A673 (cell line): ENCODE measurements around the gene SYT7.

Experiments
- EZH2 ChIP-seq: fragments of 200-600 bp; sonication (generic); IDR thresholded peaks from 2 replicates; pipeline ENCODE4 v1.6.1; 2017; ENCODE audit warnings: borderline replicate concordance, low read depth, mild to moderate bottlenecking, mixed read lengths, antibody characterized with exemption, low read length; ENCODE audit not compliant: poor library complexity, severe bottlenecking
- TF ChIP-seq, protein P1 (sequence below): fragments of 300-800, 200-600 bp; sonication (generic); conservative IDR thresholded peaks from 2 replicates; pipeline ENCODE4 v1.5.1; 2017; ENCODE audit warnings: low read depth, mild to moderate bottlenecking, antibody characterized with exemption, low read length, moderate library complexity, mixed read lengths

DNA sequence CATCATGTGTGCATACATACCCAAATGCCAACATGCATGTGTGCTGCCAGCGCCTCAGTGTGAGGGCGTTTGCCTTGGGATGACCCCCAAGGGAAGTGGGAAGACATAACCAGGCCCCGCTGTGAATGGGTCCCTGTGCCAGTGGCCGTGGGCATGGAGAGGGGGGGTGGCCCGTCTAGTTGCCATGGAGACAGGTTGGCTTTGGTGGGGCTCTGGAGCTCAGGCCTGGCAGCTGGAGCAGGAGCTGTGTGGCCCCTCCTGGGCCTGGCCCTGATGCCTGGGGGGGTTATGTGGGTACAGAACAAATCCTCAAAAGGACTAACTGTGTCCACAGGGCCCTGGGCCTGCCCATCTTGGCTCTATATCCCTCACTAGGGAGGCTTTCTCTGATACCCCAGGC lies 8.0 kb downstream of the SYT7 start:
- TF ChIP-seq, protein P1, sequence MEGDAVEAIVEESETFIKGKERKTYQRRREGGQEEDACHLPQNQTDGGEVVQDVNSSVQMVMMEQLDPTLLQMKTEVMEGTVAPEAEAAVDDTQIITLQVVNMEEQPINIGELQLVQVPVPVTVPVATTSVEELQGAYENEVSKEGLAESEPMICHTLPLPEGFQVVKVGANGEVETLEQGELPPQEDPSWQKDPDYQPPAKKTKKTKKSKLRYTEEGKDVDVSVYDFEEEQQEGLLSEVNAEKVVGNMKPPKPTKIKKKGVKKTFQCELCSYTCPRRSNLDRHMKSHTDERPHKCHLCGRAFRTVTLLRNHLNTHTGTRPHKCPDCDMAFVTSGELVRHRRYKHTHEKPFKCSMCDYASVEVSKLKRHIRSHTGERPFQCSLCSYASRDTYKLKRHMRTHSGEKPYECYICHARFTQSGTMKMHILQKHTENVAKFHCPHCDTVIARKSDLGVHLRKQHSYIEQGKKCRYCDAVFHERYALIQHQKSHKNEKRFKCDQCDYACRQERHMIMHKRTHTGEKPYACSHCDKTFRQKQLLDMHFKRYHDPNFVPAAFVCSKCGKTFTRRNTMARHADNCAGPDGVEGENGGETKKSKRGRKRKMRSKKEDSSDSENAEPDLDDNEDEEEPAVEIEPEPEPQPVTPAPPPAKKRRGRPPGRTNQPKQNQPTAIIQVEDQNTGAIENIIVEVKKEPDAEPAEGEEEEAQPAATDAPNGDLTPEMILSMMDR, result no peak
- TF ChIP-seq EZH2, result no peak
